ENCODE results near the gene SAMD8.

- no peak for TF ChIP-seq CTCF (IDR thresholded peaks at IDR 0.05)
- no peak for TF ChIP-seq TCF7L2 (IDR thresholded peaks at IDR 0.05; ENCODE audit: low read depth, low read length)
- TF ChIP-seq SIN3A (IDR thresholded peaks at IDR 0.05; ENCODE audit: borderline replicate concordance, insufficient read depth, low read depth, low read length) = no peak
These were observed 3.4 kb upstream of the SAMD8 start for GRCh38 chr10:75107756-75108683.

Measured in Panc1 (cell line).